Esophagus muscularis mucosa (tissue), 4 donors: ENCODE measurements around the gene MAP1LC3B. TPM values are rescaled to one million over a fixed set of nuclear protein-coding genes. Genes with fewer than 3 reads are reported as not detected.

Experiments used
- DNase-seq: peaks from one replicate; pipeline ENCODE4 v3.0.0-alpha.2; 2017; ENCODE audit errors: extremely low spot score
- H3K27ac ChIP-seq, 4 donors: fragments of 200-600 bp; sonication (generic); replicated peaks in 1 of 4; 1 replicate in 3 of 4; 2 replicates in 1 of 4; pipeline ENCODE4 v1.5.1; 2016 to 2019; ENCODE audit warnings: mild to moderate bottlenecking in 1 of 4
- H3K27me3 ChIP-seq, 4 donors: fragments of 200-600 bp; sonication (generic); one replicate each; pipeline versions ENCODE4 v1.5.1 to v1.6.0; 2016 to 2019
- H3K36me3 ChIP-seq, 4 donors: fragments of 200-600 bp; sonication (generic); one replicate each; pipeline ENCODE4 v1.5.1; 2016 to 2019
- H3K4me1 ChIP-seq, 4 donors: fragments of 200-600 bp; sonication (generic); one replicate each; pipeline ENCODE4 v1.5.1; 2016 to 2019
- H3K4me3 ChIP-seq, 4 donors: fragments of 200-600 bp; sonication (generic); 1 replicate in 2 of 4; 2 replicates in 2 of 4; pipeline ENCODE4 v1.5.1; 2016 to 2019; ENCODE audit warnings: mild to moderate bottlenecking in 4 of 4, moderate library complexity in 1 of 4
- H3K9me3 ChIP-seq, 4 donors: fragments of 200-600 bp; sonication (generic); 1 replicate in 3 of 4; 2 replicates in 1 of 4; pipeline ENCODE4 v1.5.1; 2016 to 2019
- EP300 ChIP-seq: sonication (generic); formaldehyde crosslinking; IDR thresholded peaks from one replicate; pipeline ENCODE4 v1.6.1; 2017; ENCODE audit warnings: antibody characterized with exemption
- POLR2A ChIP-seq: fragments of 450-650 bp; IDR thresholded peaks from one replicate; pipeline ENCODE4 v1.6.1; 2017; ENCODE audit warnings: antibody characterized with exemption, moderate library complexity, mild to moderate bottlenecking, low read depth
- POLR2AphosphoS5 ChIP-seq, 2 donors: sonication (generic); formaldehyde crosslinking; IDR thresholded peaks; one replicate each; pipeline ENCODE4 v1.6.1; 2017; ENCODE audit warnings: antibody characterized with exemption in 2 of 2
- WGBS: methylation state at CpG from one replicate; pipeline ENCODE4 v1.1.5; 2018; 5-methylcytosine and 5-hydroxymethylcytosine counted together
- intact Hi-C: fragments of 100-400 bp; cut with DNase I; formaldehyde crosslinking; loops from one replicate; pipeline ENCODE4 v1.15.1; 2023
- total RNA-seq, 4 donors: library from RNA; depleted of rRNA; stranded (reverse); fragments of >200 nt; gene quantifications; one replicate each; pipeline versions ENCODE4 v1.1.0 to v1.2.1, GENCODE V29; 2016
- TF ChIP-seq, protein P1 (sequence below), 3 experiments: fragments of 200-600 bp in 2 of 3; fragments of 450-650 bp in 1 of 3; sonication (generic) in 2 of 3; IDR thresholded peaks; one replicate each; pipeline ENCODE4 v1.5.1; 2017 to 2019; ENCODE audit warnings: antibody characterized with exemption in 3 of 3, mild to moderate bottlenecking in 2 of 3, moderate library complexity in 1 of 3

MAP1LC3B gene
- total RNA-seq, 4 donors from 2014 or later, result 49.4 to 70.6 (median 57.9) TPM

DNA sequence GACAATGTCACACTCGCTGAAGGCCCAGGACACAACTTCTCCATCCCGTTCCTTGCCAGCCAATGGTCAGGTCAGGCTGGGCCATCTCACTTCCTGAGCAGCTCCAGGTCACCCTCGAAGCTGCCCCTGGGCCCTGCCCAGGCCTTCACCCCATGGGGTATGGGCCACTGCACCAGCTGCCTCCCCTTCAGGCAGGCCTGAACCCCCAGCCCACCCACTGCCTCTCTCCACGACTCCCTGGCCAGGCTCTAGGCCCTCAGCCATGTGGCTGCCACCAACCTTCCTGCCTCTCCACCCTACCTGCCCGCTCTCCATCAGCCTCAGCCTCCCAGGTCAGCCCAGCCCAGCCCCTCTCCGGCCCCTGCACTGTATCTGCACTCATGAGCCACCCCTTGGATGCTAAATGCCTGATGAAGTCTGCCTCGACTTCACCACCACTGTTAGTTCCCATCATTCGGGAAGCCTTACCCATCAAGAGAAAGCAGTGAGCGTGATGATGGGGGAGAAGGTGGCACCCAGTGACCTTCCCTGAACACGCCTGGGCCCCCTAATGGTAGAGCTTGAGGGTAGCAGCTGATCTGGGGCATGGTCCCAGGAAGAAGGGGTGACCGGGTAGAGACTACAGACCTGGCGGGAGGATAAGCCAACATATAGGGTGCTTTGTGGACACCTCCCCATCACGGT is 44.1 kb upstream of the MAP1LC3B start:
- peaks cover 13 to 74% (median 49%) of the 10 kb centered on the region in 4 donors for H3K36me3 ChIP-seq
- no peak overlapping the region for H3K27ac ChIP-seq
- DNase-seq, result no peak
- intact Hi-C loops, result no loop called here
- peaks cover 21 to 33% (median 27%) of the 10 kb centered on the region in 4 donors for H3K4me1 ChIP-seq
- no peak overlapping the region for H3K4me3 ChIP-seq
- H3K9me3 ChIP-seq, result no peaks in the 10 kb centered on the region
- WGBS, result 92% methylated on average over 12 of the region's 13 CpGs
- TF ChIP-seq POLR2A, result no peak
- TF ChIP-seq EP300, result no peak
- TF ChIP-seq, protein P1, sequence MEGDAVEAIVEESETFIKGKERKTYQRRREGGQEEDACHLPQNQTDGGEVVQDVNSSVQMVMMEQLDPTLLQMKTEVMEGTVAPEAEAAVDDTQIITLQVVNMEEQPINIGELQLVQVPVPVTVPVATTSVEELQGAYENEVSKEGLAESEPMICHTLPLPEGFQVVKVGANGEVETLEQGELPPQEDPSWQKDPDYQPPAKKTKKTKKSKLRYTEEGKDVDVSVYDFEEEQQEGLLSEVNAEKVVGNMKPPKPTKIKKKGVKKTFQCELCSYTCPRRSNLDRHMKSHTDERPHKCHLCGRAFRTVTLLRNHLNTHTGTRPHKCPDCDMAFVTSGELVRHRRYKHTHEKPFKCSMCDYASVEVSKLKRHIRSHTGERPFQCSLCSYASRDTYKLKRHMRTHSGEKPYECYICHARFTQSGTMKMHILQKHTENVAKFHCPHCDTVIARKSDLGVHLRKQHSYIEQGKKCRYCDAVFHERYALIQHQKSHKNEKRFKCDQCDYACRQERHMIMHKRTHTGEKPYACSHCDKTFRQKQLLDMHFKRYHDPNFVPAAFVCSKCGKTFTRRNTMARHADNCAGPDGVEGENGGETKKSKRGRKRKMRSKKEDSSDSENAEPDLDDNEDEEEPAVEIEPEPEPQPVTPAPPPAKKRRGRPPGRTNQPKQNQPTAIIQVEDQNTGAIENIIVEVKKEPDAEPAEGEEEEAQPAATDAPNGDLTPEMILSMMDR (IDR thresholded peaks at IDR 0.05), result no peak
- TF ChIP-seq POLR2AphosphoS5 (IDR thresholded peaks at IDR 0.05), result no peak
- H3K27me3 ChIP-seq, result no peaks in the 10 kb centered on the region

DNA sequence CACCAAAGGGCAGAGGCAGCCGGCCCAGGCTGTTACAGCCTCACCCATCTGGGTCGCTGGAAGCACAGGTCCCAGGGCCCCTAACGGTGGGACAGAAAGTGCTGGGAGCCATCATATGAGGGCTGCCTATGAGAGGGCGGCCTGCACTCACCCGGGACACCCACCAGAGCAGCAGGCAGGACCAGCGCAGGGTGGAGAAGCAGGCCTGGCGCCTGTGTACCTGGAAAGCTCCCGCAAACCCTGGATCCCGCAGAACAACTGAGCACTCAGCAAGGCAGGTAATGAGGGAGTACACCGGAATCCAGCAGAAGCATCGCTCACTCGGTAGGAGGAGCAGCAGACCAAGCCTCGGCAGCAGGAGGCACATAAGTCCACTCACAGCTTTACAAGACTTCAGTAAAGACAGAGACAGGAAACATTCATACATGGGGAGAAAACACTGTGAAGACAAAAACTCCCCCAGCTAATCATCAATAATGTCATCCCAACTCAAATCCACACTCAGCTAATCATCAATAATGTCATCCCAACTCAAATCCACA is 43.4 kb upstream of the MAP1LC3B start:
- H3K27ac ChIP-seq, result no peak overlapping the region
- peaks cover 15 to 74% (median 49%) of the 10 kb centered on the region in 4 donors for H3K36me3 ChIP-seq
- no peak overlapping the region for H3K4me3 ChIP-seq
- no peak for DNase-seq
- no peaks in the 10 kb centered on the region for H3K27me3 ChIP-seq
- no peak for TF ChIP-seq POLR2AphosphoS5 (IDR thresholded peaks at IDR 0.05)
- TF ChIP-seq, protein P1 (IDR thresholded peaks at IDR 0.05), result no peak
- intact Hi-C loops, result no loop called here
- peaks cover 21 to 32% (median 27%) of the 10 kb centered on the region in 4 donors for H3K4me1 ChIP-seq
- H3K9me3 ChIP-seq, result no peaks in the 10 kb centered on the region
- 92% methylated on average over 8 of the region's 13 CpGs for WGBS

DNA sequence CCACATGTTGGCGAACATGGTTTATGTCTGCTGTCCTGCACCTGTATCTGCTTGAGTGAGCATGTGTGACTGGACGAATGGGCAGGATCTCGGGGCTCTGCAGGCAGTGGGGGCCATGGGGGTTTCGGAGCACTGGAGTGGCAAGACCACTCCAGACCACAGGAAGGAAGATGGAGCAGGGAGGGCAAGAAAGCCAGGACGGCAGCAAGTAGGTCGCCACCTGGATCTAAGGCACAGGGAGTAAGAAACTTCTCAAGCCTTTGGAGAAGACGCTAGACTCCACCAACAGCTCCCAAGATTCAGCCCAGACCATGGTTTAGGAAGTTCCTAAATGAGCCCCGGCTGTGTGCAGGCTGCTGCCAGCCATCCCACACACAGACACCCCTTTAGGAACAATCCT is 42.1 kb upstream of the MAP1LC3B start:
- H3K4me1 ChIP-seq, result peaks cover 12 to 18% (median 16%) of the 10 kb centered on the region in 4 donors
- no peak overlapping the region for H3K4me3 ChIP-seq
- intact Hi-C loops, result no loop called here
- H3K36me3 ChIP-seq, result peaks cover 18 to 68% (median 43%) of the 10 kb centered on the region in 4 donors
- no peaks in the 10 kb centered on the region for H3K9me3 ChIP-seq
- TF ChIP-seq EP300, result no peak
- no peak for TF ChIP-seq POLR2AphosphoS5 (IDR thresholded peaks at IDR 0.05)
- TF ChIP-seq, protein P1 (IDR thresholded peaks at IDR 0.05), result no peak
- TF ChIP-seq POLR2A, result no peak
- no peaks in the 10 kb centered on the region for H3K27me3 ChIP-seq
- WGBS, result 87% methylated on average over 8 of the region's 8 CpGs
- H3K27ac ChIP-seq, result no peak overlapping the region
- DNase-seq, result no peak

DNA sequence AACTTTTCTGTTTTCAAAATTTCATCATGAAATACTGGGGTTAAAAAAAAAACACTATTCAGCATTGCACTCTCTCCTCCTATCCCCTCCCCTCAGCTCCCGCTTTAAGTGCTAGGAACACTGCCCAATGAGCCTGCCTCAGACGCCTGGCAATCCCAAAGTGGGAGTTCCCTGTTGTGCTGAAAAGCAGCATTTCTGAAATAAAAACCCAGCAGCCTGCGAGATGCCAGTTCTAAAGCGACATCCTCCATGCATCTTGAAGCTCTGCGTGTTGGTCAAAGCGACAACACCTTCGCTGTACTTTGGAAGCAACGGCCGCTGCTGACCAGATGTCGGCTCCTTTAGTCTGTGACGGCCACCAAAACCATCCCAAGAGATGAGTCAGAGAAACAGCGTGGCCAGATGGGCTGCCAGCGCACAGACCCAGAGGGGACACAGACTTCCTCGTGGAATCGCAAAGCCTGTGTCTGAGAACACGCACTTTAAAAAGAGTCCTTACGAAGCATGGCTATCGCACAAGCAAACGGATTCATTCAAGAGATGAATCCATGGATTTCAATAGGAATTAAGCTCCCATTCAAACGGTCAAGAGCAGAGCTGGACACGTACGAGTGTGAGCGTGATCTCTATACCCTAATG is 41.3 kb upstream of the MAP1LC3B start:
- intact Hi-C loops, result no loop called here
- TF ChIP-seq EP300 (no peak), POLR2AphosphoS5 (IDR thresholded peaks at IDR 0.05) (no peak), POLR2A (no peak)
- TF ChIP-seq, protein P1 (IDR thresholded peaks at IDR 0.05), result no peak
- no peak overlapping the region for H3K27ac ChIP-seq
- H3K36me3 ChIP-seq, result peaks cover 18 to 67% (median 44%) of the 10 kb centered on the region in 4 donors
- WGBS, result 71% methylated on average over 23 of the region's 23 CpGs
- H3K9me3 ChIP-seq, result no peaks in the 10 kb centered on the region
- peaks cover 4 to 10% (median 8%) of the 10 kb centered on the region in 4 donors for H3K4me1 ChIP-seq
- H3K27me3 ChIP-seq, result no peaks in the 10 kb centered on the region
- no peak for DNase-seq
- no peak overlapping the region for H3K4me3 ChIP-seq
